NCI-H1417 (cell line): ENCODE data around the gene CAPS.

ENCODE experiments used
- DNase-seq, 3 experiments: peaks; one replicate each; lab custom pipeline; 2025; lab: John Stamatoyannopoulos, UW

CAPS gene

DNA sequence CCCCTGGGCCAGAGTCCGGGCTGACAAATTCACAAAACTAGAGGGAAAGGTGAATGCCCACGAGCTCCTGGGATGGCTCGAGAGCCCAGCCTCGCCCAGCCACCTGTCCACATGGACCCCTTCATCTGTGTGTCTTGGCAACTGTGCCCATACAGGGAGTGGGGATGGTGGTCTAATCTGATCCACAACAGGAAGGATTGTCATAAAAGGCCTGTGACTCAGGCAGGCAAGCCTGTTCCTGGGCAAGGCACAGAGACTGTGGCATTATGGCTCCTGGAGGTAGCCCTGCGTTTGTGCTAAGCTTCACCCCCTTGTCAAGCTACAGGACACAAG lies 20.0 kb downstream of the CAPS start:
- no peak for DNase-seq

- DNase-seq = peak in 1 of 3 experiments; percentile 25
These were observed 20.9 kb downstream of the CAPS start for GRCh38 chr19:5934774-5935472.

DNA sequence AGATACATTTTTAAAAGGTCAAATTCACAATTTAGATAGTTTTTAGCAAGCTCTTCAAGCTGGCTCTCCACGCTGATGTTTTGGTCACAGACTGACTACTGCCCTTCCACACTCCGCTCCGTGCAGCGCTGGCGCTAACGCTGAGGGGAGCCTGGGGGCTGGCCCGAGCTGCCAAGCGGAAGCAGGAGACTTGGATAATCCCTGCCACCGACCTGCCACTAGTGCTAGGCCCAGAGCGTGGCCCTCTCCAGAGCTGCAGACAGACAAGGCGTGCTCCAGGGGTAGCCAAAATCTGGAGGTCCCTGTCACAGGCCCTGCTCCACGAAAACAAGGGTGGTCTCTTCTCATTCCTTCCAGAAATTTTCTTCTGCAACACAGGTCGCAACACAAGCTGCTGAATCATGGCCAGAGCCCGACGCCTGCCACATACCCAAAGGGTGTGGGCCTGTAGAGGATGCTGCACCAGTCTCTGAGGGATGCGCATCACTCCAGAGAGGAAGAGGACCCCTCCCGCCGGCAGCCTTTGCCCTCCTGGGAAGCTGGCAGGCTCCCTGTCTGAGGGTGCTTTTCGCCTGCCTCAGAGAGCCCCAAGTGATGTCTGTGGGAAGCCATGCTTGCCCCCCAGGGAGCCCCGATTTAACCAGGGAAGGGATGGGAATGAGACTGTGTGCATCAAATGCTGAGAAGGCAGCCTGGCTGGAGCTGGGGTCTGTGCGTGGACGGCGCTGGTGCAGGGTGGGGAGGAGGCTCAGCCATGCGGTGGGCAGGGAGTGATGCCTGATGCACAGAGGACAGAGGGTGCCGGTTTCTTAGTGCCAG lies 21.6 kb downstream of the CAPS start:
- no peak for DNase-seq

DNA sequence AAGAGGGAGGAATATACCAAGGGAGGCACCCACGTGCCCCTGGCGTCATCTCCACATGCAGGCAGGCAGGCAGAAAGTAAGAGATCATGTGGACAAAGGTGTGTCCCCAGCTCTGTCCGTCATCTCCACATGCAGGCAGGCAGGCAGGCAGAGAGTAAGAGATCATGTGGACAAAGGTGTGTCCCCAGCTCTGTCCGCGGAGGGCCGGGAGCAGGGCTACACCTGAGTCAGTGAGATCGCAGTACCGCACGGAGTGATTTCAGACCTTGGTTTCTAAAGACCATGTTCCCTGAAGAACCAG lies 22.2 kb downstream of the CAPS start:
- DNase-seq = no peak

DNA sequence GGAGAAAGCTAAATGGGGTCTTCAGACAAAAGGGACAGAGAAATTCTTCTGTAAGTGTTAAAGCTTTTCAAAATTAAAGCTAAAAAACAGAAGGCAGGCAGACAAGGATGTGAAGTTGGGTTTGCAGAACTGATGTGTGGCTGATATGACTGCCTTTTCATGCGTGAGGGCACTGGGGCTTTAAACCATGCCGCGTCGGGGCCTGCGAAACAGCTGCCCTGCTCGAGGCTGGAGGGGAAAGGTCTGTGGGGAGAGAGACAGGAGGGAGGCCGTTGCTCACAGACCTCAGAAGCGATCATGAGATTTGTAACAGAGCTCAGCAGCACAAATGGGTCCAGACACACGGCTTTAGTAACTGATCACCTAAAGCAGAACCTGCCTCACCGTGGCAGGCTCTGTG lies 23.5 kb downstream of the CAPS start:
- no peak for DNase-seq

DNA sequence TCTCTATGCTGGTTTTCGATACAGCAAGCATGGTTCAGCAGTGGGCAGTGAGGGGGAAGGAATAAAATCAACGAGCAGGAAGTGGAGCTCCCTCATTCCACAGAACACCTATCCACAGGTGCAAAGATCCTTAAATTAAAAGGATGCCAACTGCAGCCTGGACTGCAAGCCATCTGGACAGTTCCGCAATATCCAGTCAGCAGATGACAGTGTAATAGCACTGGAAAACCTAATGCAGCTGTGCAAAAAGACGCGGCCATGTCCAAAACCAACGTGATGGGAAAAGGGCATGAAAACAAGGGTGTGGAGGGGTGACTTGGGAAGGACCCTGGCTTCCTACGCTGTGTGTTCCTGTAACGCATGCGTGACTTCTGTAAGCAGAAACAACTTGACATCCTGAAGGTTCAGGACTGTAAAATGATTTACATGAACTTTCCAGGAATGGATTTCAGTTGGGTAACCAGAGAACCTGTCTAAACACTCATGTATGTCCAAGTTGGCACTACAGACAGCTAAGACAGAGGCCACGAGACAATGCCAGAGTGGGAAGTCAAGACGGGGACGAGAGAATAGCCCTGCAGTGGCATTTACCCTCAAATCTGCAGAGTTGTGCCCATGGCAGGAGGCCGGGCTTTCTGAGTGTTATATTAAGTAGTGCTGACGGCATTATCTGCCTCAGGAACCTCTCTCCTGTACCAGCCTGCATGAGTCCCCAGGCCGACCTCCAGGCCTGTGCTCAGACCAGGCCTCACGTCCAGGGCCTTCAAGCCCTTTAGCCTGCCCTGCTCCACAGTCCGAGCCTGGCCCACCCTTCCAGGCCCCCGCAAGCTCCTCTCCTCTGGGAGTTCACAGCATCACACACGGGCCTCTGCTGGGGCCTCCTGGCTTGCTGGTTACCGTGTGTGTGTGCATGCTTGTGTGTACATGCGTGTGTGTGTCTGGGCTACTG lies 26.5 kb downstream of the CAPS start:
- no peak for DNase-seq

- DNase-seq = no peak
These were observed 27.6 kb downstream of the CAPS start for GRCh38 chr19:5941673-5942072.

- DNase-seq = no peak
These were observed 29.0 kb downstream of the CAPS start for GRCh38 chr19:5943045-5943444.

DNA sequence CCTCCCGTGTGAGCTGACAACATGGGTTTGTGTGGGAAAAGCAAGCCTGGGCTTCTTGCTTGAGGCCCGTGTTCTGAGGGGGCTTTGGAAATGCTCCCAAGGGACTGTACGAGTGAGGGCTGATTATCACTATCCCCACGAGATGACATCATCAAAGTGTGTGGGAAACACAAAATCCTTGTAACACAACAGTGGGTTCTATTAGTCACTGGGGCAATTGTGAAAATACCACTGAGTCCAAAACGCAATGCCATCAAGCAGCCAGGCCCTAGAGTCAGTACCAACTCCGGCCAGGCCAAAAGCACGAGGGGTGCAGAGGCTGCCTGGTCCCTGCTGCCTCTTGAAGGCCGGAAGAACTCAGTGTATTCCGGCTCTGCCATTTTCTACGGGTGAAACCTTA lies 29.6 kb downstream of the CAPS start:
- no peak for DNase-seq

DNA sequence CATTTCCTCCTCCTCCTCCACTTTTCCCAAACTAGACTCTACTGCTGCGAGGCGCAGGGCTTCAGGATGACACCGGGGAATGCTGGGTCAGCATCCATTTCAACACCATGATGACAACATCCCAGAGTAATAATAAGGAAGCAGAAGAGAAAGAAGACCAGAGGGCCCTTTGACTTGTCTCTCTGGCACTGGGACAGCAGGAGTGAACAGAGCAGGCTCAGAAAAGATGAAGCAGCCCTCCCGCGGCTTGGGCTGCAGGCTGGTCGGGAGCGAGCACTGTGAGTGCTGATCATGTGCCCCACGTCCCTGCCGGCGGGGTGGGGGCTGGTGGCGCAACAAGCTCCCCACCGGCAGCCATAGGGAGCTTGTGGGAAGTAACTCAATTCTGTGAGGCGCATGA lies 33.4 kb downstream of the CAPS start:
- DNase-seq = no peak

- peak in 1 of 3 experiments; percentile 71 for DNase-seq
These were observed 34.9 kb downstream of the CAPS start for GRCh38 chr19:5948752-5949564.

- peak; percentile 63 to 91 (median 82) for DNase-seq
These were observed 35.8 kb downstream of the CAPS start for GRCh38 chr19:5949792-5950305.

DNA sequence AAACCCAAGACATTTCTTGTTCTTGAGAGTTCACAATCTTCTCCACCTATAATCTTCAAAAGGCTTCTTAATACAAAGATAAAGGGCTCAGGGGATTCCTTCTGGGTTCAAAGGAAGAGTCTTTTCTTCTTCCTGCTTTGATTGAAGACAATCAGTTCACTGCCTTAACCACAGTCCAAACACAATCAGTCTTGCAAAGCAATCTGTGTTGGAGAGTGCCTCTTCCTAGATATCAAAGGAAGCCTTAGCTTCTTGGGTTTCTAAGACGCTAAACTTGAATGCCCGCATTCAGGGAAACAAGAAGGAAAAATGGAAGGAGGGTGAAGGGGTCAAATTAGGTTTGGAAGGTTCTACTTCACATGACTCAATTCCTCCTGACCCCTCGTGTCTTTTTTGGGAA lies 36.7 kb downstream of the CAPS start:
- DNase-seq = no peak

- DNase-seq = peak in 1 of 3 experiments; percentile 40
These were observed 37.3 kb downstream of the CAPS start for GRCh38 chr19:5951338-5951861.

GRCh38 chr19:5952193-5953029 lies 38.4 kb downstream of the CAPS start:
- peak in 2 of 3 experiments; percentile 36 to 68 for DNase-seq

DNA sequence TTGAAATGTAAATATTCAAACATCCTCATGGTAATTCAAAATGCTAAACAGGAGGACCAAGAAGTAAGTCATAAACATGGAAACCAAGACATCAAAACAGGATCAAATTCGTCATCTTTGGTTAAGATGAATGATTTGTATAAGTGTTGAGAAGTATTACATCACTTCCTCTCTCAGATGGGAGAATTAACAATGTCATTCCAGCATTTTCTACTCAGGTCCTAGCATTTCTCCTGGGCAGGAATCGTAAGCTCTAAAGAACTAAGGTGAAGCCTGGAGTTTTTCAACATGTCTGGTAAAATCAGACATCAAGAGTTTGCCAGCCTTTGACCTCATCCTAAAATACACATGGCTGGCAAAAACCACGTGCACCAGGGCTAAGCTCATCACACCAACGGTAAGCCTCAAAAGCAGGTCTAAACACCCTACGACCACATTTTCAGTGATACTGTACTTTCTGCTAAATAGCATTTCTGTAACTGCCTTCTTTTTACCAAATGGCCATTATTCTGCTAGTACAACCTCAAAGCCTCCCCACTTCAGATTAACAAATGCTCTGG lies 39.1 kb downstream of the CAPS start:
- DNase-seq = peak in 1 of 3 experiments; percentile 28

- peak in 1 of 3 experiments; percentile 53 for DNase-seq
These were observed 39.7 kb downstream of the CAPS start for GRCh38 chr19:5953680-5954213.

DNA sequence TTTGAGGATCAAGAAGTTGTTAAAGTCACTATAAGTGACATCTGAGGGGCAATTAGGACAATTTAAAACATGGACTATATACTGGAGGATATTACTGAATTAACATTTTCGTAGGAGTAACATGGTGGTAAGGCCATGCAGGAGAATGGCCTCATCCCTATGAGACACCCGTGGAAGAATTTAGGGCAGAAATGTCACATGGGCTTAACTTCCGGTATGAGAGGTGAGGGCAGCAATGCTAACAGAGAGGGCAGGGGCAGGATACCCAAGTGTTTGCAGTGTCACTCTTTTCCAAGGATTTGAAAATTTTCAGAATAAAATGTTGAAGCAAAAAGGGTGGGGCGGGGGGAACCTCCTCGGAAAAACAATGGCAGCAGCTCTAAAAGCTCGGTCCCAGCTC lies 40.2 kb downstream of the CAPS start:
- no peak for DNase-seq

GRCh38 chr19:5955636-5955935 lies 41.5 kb downstream of the CAPS start:
- DNase-seq = no peak

DNA sequence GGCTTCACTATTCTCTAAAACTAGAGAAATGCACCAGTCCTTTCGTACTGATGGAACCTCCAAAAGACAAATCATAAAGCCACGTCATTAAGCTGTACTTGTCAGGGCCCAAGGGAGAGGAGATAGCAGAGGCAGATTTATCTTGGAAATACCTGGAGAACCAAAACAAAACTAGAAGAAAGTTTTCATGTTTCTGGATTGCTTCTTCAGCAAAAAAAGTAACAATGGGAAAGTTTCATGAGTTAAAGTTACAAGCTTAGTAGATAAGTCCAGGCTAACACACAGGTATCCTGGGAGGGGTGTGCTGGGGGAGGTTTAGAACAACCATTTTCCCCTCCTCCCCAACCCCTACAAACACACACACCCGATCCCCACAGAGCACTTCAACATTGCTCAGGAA lies 42.3 kb downstream of the CAPS start:
- DNase-seq = peak in 1 of 3 experiments; percentile 40
